GM23338 (cell line): ENCODE measurements around the gene AGR3. TPM values are rescaled to one million over a fixed set of nuclear protein-coding genes. Genes with fewer than 3 reads are reported as not detected.

Experiments
- ATAC-seq: fragments of 200-7000 bp; cut with Tn5 transposase; 3 replicates; pipeline ENCODE4 v1.9.1; 2020
- DNase-seq: peaks from one replicate; pipeline ENCODE4 v3.0.0-alpha.2; 2015; ENCODE audit warnings: low spot score
- H2AFZ ChIP-seq: fragments of 200-600 bp; sonication (generic); 2 replicates; pipeline ENCODE4 v1.8.0; 2016; ENCODE audit warnings: antibody characterized with exemption, mild to moderate bottlenecking, moderate library complexity
- H3F3A ChIP-seq: fragments of 200-600 bp; sonication (generic); replicated peaks from 2 replicates; pipeline ENCODE4 v1.8.0; 2017; ENCODE audit warnings: antibody characterized with exemption, mixed run types, low read depth
- H3K27ac ChIP-seq: fragments of 200-600 bp; sonication (generic); 2 replicates; pipeline ENCODE4 v1.6.1; 2016; ENCODE audit warnings: low read depth
- H3K27me3 ChIP-seq: fragments of 200-600 bp; sonication (generic); 2 replicates; pipeline ENCODE4 v1.8.0; 2016; ENCODE audit warnings: mild to moderate bottlenecking, mixed run types, moderate library complexity; ENCODE audit not compliant: insufficient read depth
- H3K36me3 ChIP-seq: fragments of 200-600 bp; sonication (generic); 2 replicates; pipeline ENCODE4 v1.8.0; 2016; ENCODE audit warnings: mild to moderate bottlenecking; ENCODE audit not compliant: insufficient read depth
- H3K4me1 ChIP-seq: fragments of 200-600 bp; sonication (generic); 2 replicates; pipeline ENCODE4 v1.8.0; 2016; ENCODE audit warnings: mild to moderate bottlenecking, moderate library complexity; ENCODE audit not compliant: insufficient read depth
- H3K4me2 ChIP-seq: fragments of 200-600 bp; sonication (generic); 2 replicates; pipeline ENCODE4 v1.7.1; 2017; ENCODE audit warnings: mixed run types
- H3K4me3 ChIP-seq: fragments of 200-600 bp; sonication (generic); 2 replicates; pipeline ENCODE4 v1.6.1; 2016; ENCODE audit warnings: mixed run types
- H3K79me2 ChIP-seq: fragments of 200-600 bp; sonication (generic); replicated peaks from 2 replicates; pipeline ENCODE4 v1.8.0; 2017; ENCODE audit warnings: mild to moderate bottlenecking; ENCODE audit not compliant: insufficient read depth
- H3K9me2 ChIP-seq: fragments of 200-600 bp; sonication (generic); 2 replicates; pipeline ENCODE4 v1.8.0; 2017; ENCODE audit not compliant: insufficient read depth
- H4K20me1 ChIP-seq: fragments of 200-600 bp; sonication (generic); replicated peaks from 2 replicates; pipeline ENCODE4 v1.8.0; 2017; ENCODE audit warnings: mild to moderate bottlenecking; ENCODE audit not compliant: insufficient read depth
- H3K27ac Mint-ChIP-seq: 2 replicates; pipeline ENCODE4 v1.8.0; 2020; ENCODE audit warnings: inconsistent platforms, mild to moderate bottlenecking, moderate library complexity, mixed read lengths
- H3K27me3 Mint-ChIP-seq: 3 replicates; pipeline ENCODE4 v1.8.0; 2022; ENCODE audit warnings: low read depth, mild to moderate bottlenecking, moderate library complexity, mixed read lengths, inconsistent platforms; ENCODE audit not compliant: insufficient read depth, poor library complexity
- H3K36me3 Mint-ChIP-seq: 3 replicates; pipeline ENCODE4 v1.8.0; 2021; ENCODE audit warnings: low read depth, mild to moderate bottlenecking, inconsistent platforms, moderate library complexity, mixed read lengths
- H3K4me1 Mint-ChIP-seq: 3 replicates; pipeline ENCODE4 v1.8.0; 2020; ENCODE audit warnings: mild to moderate bottlenecking, inconsistent platforms, mixed read lengths
- H3K4me3 Mint-ChIP-seq: 3 replicates; pipeline ENCODE4 v1.8.0; 2021; ENCODE audit warnings: moderate library complexity, mild to moderate bottlenecking, inconsistent platforms, mixed read lengths
- H3K9me3 Mint-ChIP-seq: 3 replicates; pipeline ENCODE4 v1.8.0; 2020; ENCODE audit warnings: moderate library complexity, mild to moderate bottlenecking, inconsistent platforms, mixed read lengths
- CREB1 ChIP-seq: fragments of 250-450 bp; sonication (Bioruptor Pico); IDR thresholded peaks from 2 replicates; pipeline ENCODE4 v1.5.0; 2020; ENCODE audit warnings: low read depth, mild to moderate bottlenecking, moderate library complexity
- ETS1 ChIP-seq: IDR thresholded peaks from 2 replicates; pipeline ENCODE4 v1.6.1; 2016; ENCODE audit warnings: antibody characterized with exemption
- EZH2 ChIP-seq: fragments of 200-600 bp; sonication (generic); IDR thresholded peaks from one replicate; pipeline ENCODE4 v1.8.0; 2017; ENCODE audit warnings: antibody characterized with exemption, mild to moderate bottlenecking, low read depth; ENCODE audit not compliant: unreplicated experiment
- EZH2phosphoT487 ChIP-seq: fragments of 200-600 bp; sonication (generic); IDR thresholded peaks from one replicate; pipeline ENCODE4 v1.8.1; 2018; ENCODE audit warnings: antibody characterized with exemption; ENCODE audit not compliant: unreplicated experiment
- JUNB ChIP-seq: IDR thresholded peaks from one replicate; pipeline ENCODE4 v1.6.1; 2016; ENCODE audit warnings: antibody characterized with exemption; ENCODE audit not compliant: unreplicated experiment
- NANOG ChIP-seq: IDR thresholded peaks from 2 replicates; pipeline ENCODE4 v1.6.1; 2016; ENCODE audit warnings: antibody characterized with exemption, borderline replicate concordance
- ZNF114 ChIP-seq: fragments of 250-450 bp; sonication (Bioruptor Pico); IDR thresholded peaks from 2 replicates; pipeline ENCODE4 v1.5.0; 2020; ENCODE audit warnings: mild to moderate bottlenecking, moderate library complexity
- ZNF331 ChIP-seq: fragments of 250-450 bp; sonication (Bioruptor Pico); IDR thresholded peaks from 2 replicates; pipeline ENCODE4 v1.5.0; 2020; ENCODE audit warnings: low read depth, mild to moderate bottlenecking, moderate library complexity
- ZNF462 ChIP-seq: fragments of 250-450 bp; sonication (Bioruptor Pico); IDR thresholded peaks from 2 replicates; pipeline ENCODE4 v1.5.0; 2020; ENCODE audit warnings: mild to moderate bottlenecking, moderate library complexity
- long read RNA-seq: library from polyadenylated mRNA; unstranded; transcript quantifications from one replicate; pipeline ENCODE4 v2.0.0, GENCODE V29; 2020; ENCODE audit not compliant: unreplicated experiment
- polyA plus RNA-seq: library from polyadenylated mRNA; unstranded; fragments of >200 nt; fragmentation: Nextera tagmentation; extraction: Ambion mirVana; gene quantifications from 2 replicates; pipeline ENCODE4 v1.2.1, GENCODE V29; 2016
- total RNA-seq: library from RNA; depleted of rRNA; stranded (reverse); fragments of >200 nt; shearing (Covaris generic); gene quantifications from 2 replicates; pipeline ENCODE4 v1.2.3, GENCODE V29; 2014; rRNA removed
- TF ChIP-seq, protein P1 (sequence below), 2 experiments: fragments of 200-600 bp in 1 of 2; sonication (generic) in 1 of 2; conservative IDR thresholded peaks; 2 replicates each; pipeline versions ENCODE4 v1.5.1 to v1.6.1; 2016 to 2017; ENCODE audit warnings: antibody characterized with exemption in 2 of 2, low read depth in 2 of 2, mild to moderate bottlenecking in 2 of 2, moderate library complexity in 1 of 2

Gene AGR3
- not detected in 2 replicates for total RNA-seq
- polyA plus RNA-seq: not detected in 2 replicates
- long read RNA-seq: 0 reads

- no peak for DNase-seq
- Histone ChIP-seq H3K27me3 (no peaks in the 10 kb centered on the region), H3F3A (no peaks in the 10 kb centered on the region), H3K4me3 (no peak within 1 kb of the TSS), H3K79me2 (no peaks in the 10 kb centered on the region), H3K27ac (no peak within 1 kb of the TSS), H3K9me2 (no peaks in the 10 kb centered on the region), H3K36me3 (no peaks in the 10 kb centered on the region), H2AFZ (0 out of 2 replicates have a peak within 1 kb of the TSS, but pooled peaks have one; percentile 44), H4K20me1 (no peaks in the 10 kb centered on the region), H3K4me1 (no peaks in the 10 kb centered on the region), H3K4me2 (no peak within 1 kb of the TSS)
- H3K9me3 Mint-ChIP-seq: no peaks in the 10 kb centered on the region
- no peak within 1 kb of the TSS for H3K27ac Mint-ChIP-seq
- no peak within 1 kb of the TSS for H3K4me3 Mint-ChIP-seq
- H3K27me3 Mint-ChIP-seq: peaks cover 2% of the 10 kb centered on the region
- no peak for TF ChIP-seq EZH2phosphoT487
- no peak for TF ChIP-seq EZH2
- H3K36me3 Mint-ChIP-seq: no peaks in the 10 kb centered on the region
- no peaks in the 10 kb centered on the region for H3K4me1 Mint-ChIP-seq
- no peak for ATAC-seq
Measured at GRCh38 chr7:16881844-16882243, at the start of gene AGR3. AGR3 (minus strand) TSS chr7:16881983; CDS start chr7:16878618, 3,365 bp downstream.

- H3K4me2 ChIP-seq: no peak overlapping the region
- Mint-ChIP-seq H3K36me3 (no peaks in the 10 kb centered on the region), H3K27me3 (peaks cover 6% of the 10 kb centered on the region), H3K4me3 (no peak overlapping the region), H3K9me3 (peaks cover 2% of the 10 kb centered on the region; the same call in 1 of the 3 replicates), H3K27ac (no peak overlapping the region), H3K4me1 (no peaks in the 10 kb centered on the region)
- H3K9me2 ChIP-seq: peaks cover 11% of the 10 kb centered on the region; the same call in 1 of the 2 replicates
- H3K27ac ChIP-seq: no peak overlapping the region
- H3K4me1 ChIP-seq: no peaks in the 10 kb centered on the region
- H3K27me3 ChIP-seq: no peaks in the 10 kb centered on the region
- H3K79me2 ChIP-seq: no peaks in the 10 kb centered on the region
- no peak overlapping the region for H2AFZ ChIP-seq
- DNase-seq (no peak), ATAC-seq (no peak)
- H3K36me3 ChIP-seq: no peaks in the 10 kb centered on the region
- no peaks in the 10 kb centered on the region for H4K20me1 ChIP-seq
- H3F3A ChIP-seq: no peaks in the 10 kb centered on the region
- H3K4me3 ChIP-seq: no peak overlapping the region
- no peak for TF ChIP-seq EZH2phosphoT487
- no peak for TF ChIP-seq ZNF114 (CRISPR knock-in tag)
- TF ChIP-seq ETS1: no peak
- no peak for TF ChIP-seq NANOG
- TF ChIP-seq JUNB: no peak
- no peak for TF ChIP-seq ZNF462 (CRISPR knock-in tag)
- TF ChIP-seq ZNF331: no peak
- TF ChIP-seq CREB1 (CRISPR knock-in tag): no peak
- TF ChIP-seq, protein P1, sequence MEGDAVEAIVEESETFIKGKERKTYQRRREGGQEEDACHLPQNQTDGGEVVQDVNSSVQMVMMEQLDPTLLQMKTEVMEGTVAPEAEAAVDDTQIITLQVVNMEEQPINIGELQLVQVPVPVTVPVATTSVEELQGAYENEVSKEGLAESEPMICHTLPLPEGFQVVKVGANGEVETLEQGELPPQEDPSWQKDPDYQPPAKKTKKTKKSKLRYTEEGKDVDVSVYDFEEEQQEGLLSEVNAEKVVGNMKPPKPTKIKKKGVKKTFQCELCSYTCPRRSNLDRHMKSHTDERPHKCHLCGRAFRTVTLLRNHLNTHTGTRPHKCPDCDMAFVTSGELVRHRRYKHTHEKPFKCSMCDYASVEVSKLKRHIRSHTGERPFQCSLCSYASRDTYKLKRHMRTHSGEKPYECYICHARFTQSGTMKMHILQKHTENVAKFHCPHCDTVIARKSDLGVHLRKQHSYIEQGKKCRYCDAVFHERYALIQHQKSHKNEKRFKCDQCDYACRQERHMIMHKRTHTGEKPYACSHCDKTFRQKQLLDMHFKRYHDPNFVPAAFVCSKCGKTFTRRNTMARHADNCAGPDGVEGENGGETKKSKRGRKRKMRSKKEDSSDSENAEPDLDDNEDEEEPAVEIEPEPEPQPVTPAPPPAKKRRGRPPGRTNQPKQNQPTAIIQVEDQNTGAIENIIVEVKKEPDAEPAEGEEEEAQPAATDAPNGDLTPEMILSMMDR (conservative IDR thresholded peaks at IDR 0.05; ENCODE audit: low read depth in 2 of 2): no peak
Measured at GRCh38 chr7:16930946-16931345, 49.2 kb upstream of the AGR3 start.
